Measurements from ENCODE around the gene ELL. TPM values are rescaled to one million over a fixed set of nuclear protein-coding genes. Genes with fewer than 3 reads are reported as not detected.

Gene ELL
- total RNA-seq (2013): 15.0 TPM
- polyA plus RNA-seq (10 to 100 TPM; 12.2 to 35.3 (median 12.6) TPM), polyA minus RNA-seq (59.3 and 67.5 TPM in 2 replicates), total RNA-seq (24.0 to 129 (median 94.4) reads per million in 11 experiments)

- H3K4me1 Mint-ChIP-seq: peaks cover 46% of the 10 kb centered on the region
- no peak for TF ChIP-seq CTCF (IDR thresholded peaks at IDR 0.05)
- peaks cover 0 to 2% (median 0%) of the 10 kb centered on the region in 3 donors for H3K27me3 Mint-ChIP-seq (ENCODE audit: low read depth in 3 of 3)
- H3K4me3 Mint-ChIP-seq: peak within 1 kb of the TSS; percentile 95 to 100
- peaks cover 0 to 3% (median 0%) of the 10 kb centered on the region in 7 donors for H3K9me3 Mint-ChIP-seq
- H3K4me3 ChIP-seq (replicated peaks in 1 of 3; ENCODE audit: low read depth in 2 of 3, low read length in 3 of 3): peak within 1 kb of the TSS; percentile 73 to 98 (median 84)
- 0% methylated on average over 52 of the region's 52 CpGs for WGBS (ENCODE audit: insufficient coverage)
- H3K4me2 ChIP-seq (replicated peaks; ENCODE audit: extremely low read depth, low read length, poor library complexity, severe bottlenecking): peak within 1 kb of the TSS; percentile 96
- H3K79me2 ChIP-seq (ENCODE audit: insufficient read depth, low read length): peaks cover 52% of the 10 kb centered on the region
- no peaks in the 10 kb centered on the region for H3K27me3 ChIP-seq (ENCODE audit: control insufficient read depth in 2 of 2, insufficient read depth in 2 of 2, low read length in 2 of 2)
- peak within 1 kb of the TSS; percentile 100 for H3K9ac ChIP-seq (ENCODE audit: insufficient read depth, low read length, poor library complexity, severe bottlenecking)
- no peaks in the 10 kb centered on the region for H3K9me3 ChIP-seq (replicated peaks in 1 of 2; ENCODE audit: control insufficient read depth in 1 of 2, insufficient read depth in 1 of 2, low read length in 2 of 2)
- intact Hi-C loops (cut with micrococcal nuclease): loop anchor here (1.0 to 5.0 kb wide), 9 partner anchors 19 to 396 kb away; partner anchors contain the start of genes KXD1 (in 2 of the 2), COPE (in 1 of the 2), DDX49 (in 1 of the 2) and KLHL26 (in 1 of the 2)
- peak within 1 kb of the TSS; percentile 87 to 97 for H3K27ac ChIP-seq (ENCODE audit: low read depth in 1 of 2, low read length in 2 of 2)
- H3K4me1 ChIP-seq (ENCODE audit: control insufficient read depth in 1 of 2, insufficient read depth in 2 of 2, low read length in 2 of 2): peaks cover 37 to 38% of the 10 kb centered on the region in 2 donors
- H2AFZ ChIP-seq (ENCODE audit: insufficient read depth, low read depth, low read length, poor library complexity, severe bottlenecking): no peak within 1 kb of the TSS
- no peak for DNase-seq
- peaks cover 5% of the 10 kb centered on the region in 2 donors for H3K36me3 Mint-ChIP-seq
- peaks cover 49% of the 10 kb centered on the region for H4K20me1 ChIP-seq (ENCODE audit: insufficient read depth, low read length)
- H3K36me3 ChIP-seq (replicated peaks in 1 of 2; ENCODE audit: control insufficient read depth in 1 of 2, insufficient read depth in 2 of 2, low read length in 2 of 2): peaks cover 0 to 1% of the 10 kb centered on the region in 2 donors
- peak within 1 kb of the TSS; percentile 92 to 100 (median 97) for H3K27ac Mint-ChIP-seq
These were observed at the start of gene ELL for GRCh38 chr19:18521692-18522123. ELL (minus strand) TSS chr19:18522070; CDS start chr19:18522055, 15 bp downstream.

- Mint-ChIP-seq H3K4me3 (no peak overlapping the region), H3K36me3 (peaks cover 59 to 73% of the 10 kb centered on the region in 2 donors), H3K9me3 (peaks cover 0 to 2% (median 0%) of the 10 kb centered on the region in 7 donors), H3K4me1 (peaks cover 17% of the 10 kb centered on the region), H3K27me3 (ENCODE audit: low read depth in 3 of 3) (peaks cover 0 to 3% (median 2%) of the 10 kb centered on the region in 3 donors), H3K27ac (peak overlapping the region in 1 of 7 donors; percentile 48)
- no peak overlapping the region for H3K4me3 ChIP-seq (replicated peaks in 1 of 3; ENCODE audit: low read depth in 2 of 3, low read length in 3 of 3)
- intact Hi-C loops (cut with micrococcal nuclease): loop anchor here in 1 of 2 donors (5.0 kb wide), 1 partner anchor 41 kb away; no protein-coding TSS in a partner anchor
- H3K36me3 ChIP-seq (replicated peaks in 1 of 2; ENCODE audit: control insufficient read depth in 1 of 2, insufficient read depth in 2 of 2, low read length in 2 of 2): peaks cover 60 to 66% of the 10 kb centered on the region in 2 donors
- no peaks in the 10 kb centered on the region for H3K9me3 ChIP-seq (replicated peaks in 1 of 2; ENCODE audit: control insufficient read depth in 1 of 2, insufficient read depth in 1 of 2, low read length in 2 of 2)
- peaks cover 16 to 20% of the 10 kb centered on the region in 2 donors for H3K4me1 ChIP-seq (ENCODE audit: control insufficient read depth in 1 of 2, insufficient read depth in 2 of 2, low read length in 2 of 2)
- WGBS (ENCODE audit: insufficient coverage): 92% methylated on average over 13 of the region's 15 CpGs
- peaks cover 17% of the 10 kb centered on the region for H3K79me2 ChIP-seq (ENCODE audit: insufficient read depth, low read length)
- DNase-seq: no peak
- peaks cover 12% of the 10 kb centered on the region for H4K20me1 ChIP-seq (ENCODE audit: insufficient read depth, low read length)
- no peak for TF ChIP-seq CTCF (IDR thresholded peaks at IDR 0.05)
- H3K27me3 ChIP-seq (ENCODE audit: control insufficient read depth in 2 of 2, insufficient read depth in 2 of 2, low read length in 2 of 2): no peaks in the 10 kb centered on the region
- no peak overlapping the region for H3K27ac ChIP-seq (ENCODE audit: low read depth in 1 of 2, low read length in 2 of 2)
- no peak overlapping the region for H3K9ac ChIP-seq (ENCODE audit: insufficient read depth, low read length, poor library complexity, severe bottlenecking)
- no peak overlapping the region for H3K4me2 ChIP-seq (replicated peaks; ENCODE audit: extremely low read depth, low read length, poor library complexity, severe bottlenecking)
- H2AFZ ChIP-seq (ENCODE audit: insufficient read depth, low read depth, low read length, poor library complexity, severe bottlenecking): no peak overlapping the region
These were observed 46.5 kb upstream of the ELL start for GRCh38 chr19:18568367-18568766.

Measured in CD14-positive monocyte (primary cell).